ENCODE data around the gene TH. TPM values are rescaled to one million over a fixed set of nuclear protein-coding genes. Genes with fewer than 3 reads are reported as not detected.

TH gene
- total and polyA plus RNA-seq, 9 of the 15 experiments (the other 6 are each of a cell fraction or from before 2014, with no cell fraction given): not detected

- ATAC-seq (no peak), DNase-seq (ENCODE audit: extremely low read depth in 1 of 4, low spot score in 3 of 4) (no peak), FAIRE-seq (no peak)
- in situ Hi-C loops (cut with MboI): loop anchor here (5.0 to 10.0 kb wide), 3 partner anchors 96 to 313 kb away; no protein-coding TSS in a partner anchor
- intact Hi-C loops (cut with micrococcal nuclease): no loop called here
- Histone ChIP-seq H3K4me1 (replicated peaks in 1 of 2; ENCODE audit: control insufficient read depth in 2 of 2, insufficient read depth in 2 of 2, low read length in 2 of 2) (peaks cover 0 to 59% of the 10 kb centered on the region in 2 experiments; a peak in 2 of 5 replicates), H3K79me2 (ENCODE audit: control insufficient read depth, insufficient read depth, low read length) (no peaks in the 10 kb centered on the region), H3K9ac (ENCODE audit: insufficient read depth in 1 of 2, low read depth in 2 of 2, low read length in 2 of 2) (no peak overlapping the region), H3K4me3 (no peak overlapping the region), H3K27me3 (ENCODE audit: control insufficient read depth in 2 of 2, insufficient read depth in 2 of 2, low read length in 2 of 2) (peaks cover 0 to 24% of the 10 kb centered on the region in 2 experiments; a peak in 2 of 5 replicates), H3K27ac (ENCODE audit: extremely low read depth, low read depth, low read length) (no peak overlapping the region), H2AFZ (ENCODE audit: low read depth, low read length) (no peak overlapping the region), H3K9me1 (ENCODE audit: control insufficient read depth, insufficient read depth, low read length) (no peaks in the 10 kb centered on the region), H3K4me2 (ENCODE audit: insufficient read depth, low read length) (no peak overlapping the region), H3K9me3 (replicated peaks; ENCODE audit: control insufficient read depth, insufficient read depth, low read depth, low read length) (no peaks in the 10 kb centered on the region), H4K20me1 (replicated peaks; ENCODE audit: control insufficient read depth, insufficient read depth, low read length) (no peaks in the 10 kb centered on the region; the same call in none of the 2 replicates), H3K36me3 (ENCODE audit: control insufficient read depth, insufficient read depth, low read length) (no peaks in the 10 kb centered on the region)
- 0% methylated on average over 2 of the region's 2 CpGs for WGBS (ENCODE audit: insufficient coverage, low coverage, missing lambda C conversion rate)
- BruUV-seq (replicated peaks): no TSS peak
- ChIA-PET POLR2A (no interaction called here), CTCF (ENCODE audit: low intra/inter-chr PET ratio) (no interaction called here)
- TF ChIP-seq ATF3 (IDR thresholded peaks at IDR 0.05) (no peak), ATF3 (CRISPR knock-in tag; conservative IDR thresholded peaks at IDR 0.05) (no peak), ZNF124 (CRISPR knock-in tag; IDR thresholded peaks at IDR 0.05) (no peak), RHOXF2B (CRISPR knock-in tag; conservative IDR thresholded peaks at IDR 0.05) (no peak), MNT (conservative IDR thresholded peaks at IDR 0.05) (no peak), HDAC2 (IDR thresholded peaks at IDR 0.05) (no peak), NFXL1 (CRISPR knock-in tag; IDR thresholded peaks at IDR 0.05) (no peak), ZSCAN32 (CRISPR knock-in tag; IDR thresholded peaks at IDR 0.05) (no peak), ZEB2 (IDR thresholded peaks at IDR 0.05) (no peak), ZNF184 (CRISPR knock-in tag; IDR thresholded peaks at IDR 0.05) (no peak), KDM5B (IDR thresholded peaks at IDR 0.05; ENCODE audit: insufficient replicate concordance, low read depth, low read length) (no peak), MYNN (IDR thresholded peaks at IDR 0.05) (no peak), MYNN (CRISPR knock-in tag; IDR thresholded peaks at IDR 0.05) (no peak), POLR3A (IDR thresholded peaks at IDR 0.05; ENCODE audit: borderline replicate concordance, extremely low read depth, insufficient read depth, insufficient read length) (no peak), ZNF592 (IDR thresholded peaks at IDR 0.05) (no peak)
Measured at GRCh38 chr11:2201542-2201941, 29.9 kb upstream of the TH start.

All from K562 (cell line).